GM12873 (cell line): ENCODE results near the gene NAV2.

Experiments
- TF ChIP-seq, protein P1 (sequence below): IDR thresholded peaks from 2 replicates; pipeline ENCODE4 v1.5.1; 2012; ENCODE audit warnings: low read depth, mild to moderate bottlenecking, moderate library complexity, low read length, control low read depth; ENCODE audit not compliant: insufficient read depth; ENCODE audit errors: missing control alignments

The NAV2 gene

DNA sequence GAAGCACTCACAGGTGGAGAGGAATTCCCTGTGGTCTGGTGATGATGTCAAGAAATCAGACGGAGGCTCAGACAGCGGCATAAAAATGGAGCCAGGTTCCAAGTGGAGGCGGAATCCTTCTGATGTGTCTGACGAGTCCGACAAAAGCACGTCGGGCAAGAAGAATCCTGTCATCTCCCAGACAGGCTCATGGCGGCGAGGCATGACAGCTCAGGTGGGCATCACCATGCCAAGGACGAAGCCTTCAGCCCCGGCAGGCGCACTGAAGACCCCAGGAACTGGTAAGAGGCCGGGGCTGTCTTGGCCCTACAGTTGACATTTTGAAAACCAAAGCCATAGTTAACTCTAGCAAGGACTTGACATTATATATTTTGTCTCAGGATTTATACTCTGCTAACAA is 331.4 kb downstream of the NAV2 start:
- TF ChIP-seq, protein P1, sequence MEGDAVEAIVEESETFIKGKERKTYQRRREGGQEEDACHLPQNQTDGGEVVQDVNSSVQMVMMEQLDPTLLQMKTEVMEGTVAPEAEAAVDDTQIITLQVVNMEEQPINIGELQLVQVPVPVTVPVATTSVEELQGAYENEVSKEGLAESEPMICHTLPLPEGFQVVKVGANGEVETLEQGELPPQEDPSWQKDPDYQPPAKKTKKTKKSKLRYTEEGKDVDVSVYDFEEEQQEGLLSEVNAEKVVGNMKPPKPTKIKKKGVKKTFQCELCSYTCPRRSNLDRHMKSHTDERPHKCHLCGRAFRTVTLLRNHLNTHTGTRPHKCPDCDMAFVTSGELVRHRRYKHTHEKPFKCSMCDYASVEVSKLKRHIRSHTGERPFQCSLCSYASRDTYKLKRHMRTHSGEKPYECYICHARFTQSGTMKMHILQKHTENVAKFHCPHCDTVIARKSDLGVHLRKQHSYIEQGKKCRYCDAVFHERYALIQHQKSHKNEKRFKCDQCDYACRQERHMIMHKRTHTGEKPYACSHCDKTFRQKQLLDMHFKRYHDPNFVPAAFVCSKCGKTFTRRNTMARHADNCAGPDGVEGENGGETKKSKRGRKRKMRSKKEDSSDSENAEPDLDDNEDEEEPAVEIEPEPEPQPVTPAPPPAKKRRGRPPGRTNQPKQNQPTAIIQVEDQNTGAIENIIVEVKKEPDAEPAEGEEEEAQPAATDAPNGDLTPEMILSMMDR, result no peak

DNA sequence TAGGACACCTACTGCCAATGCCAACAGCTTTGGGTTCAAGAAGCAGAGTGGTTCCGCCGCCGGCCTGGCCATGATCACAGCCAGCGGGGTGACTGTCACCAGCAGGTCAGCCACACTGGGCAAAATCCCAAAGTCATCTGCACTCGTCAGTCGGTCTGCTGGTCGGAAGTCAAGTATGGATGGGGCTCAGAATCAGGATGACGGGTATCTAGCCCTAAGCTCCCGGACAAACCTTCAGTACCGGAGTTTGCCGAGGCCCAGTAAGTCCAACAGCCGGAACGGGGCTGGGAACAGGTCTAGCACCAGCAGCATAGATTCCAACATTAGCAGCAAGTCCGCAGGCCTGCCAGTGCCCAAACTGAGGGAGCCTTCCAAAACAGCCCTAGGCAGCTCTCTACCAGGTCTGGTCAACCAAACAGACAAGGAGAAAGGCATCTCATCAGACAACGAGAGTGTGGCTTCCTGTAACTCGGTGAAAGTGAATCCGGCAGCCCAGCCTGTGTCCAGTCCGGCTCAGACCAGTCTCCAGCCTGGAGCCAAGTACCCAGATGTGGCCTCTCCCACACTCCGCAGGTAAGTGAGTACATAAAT is 332.6 kb downstream of the NAV2 start:
- TF ChIP-seq, protein P1, result no peak

DNA sequence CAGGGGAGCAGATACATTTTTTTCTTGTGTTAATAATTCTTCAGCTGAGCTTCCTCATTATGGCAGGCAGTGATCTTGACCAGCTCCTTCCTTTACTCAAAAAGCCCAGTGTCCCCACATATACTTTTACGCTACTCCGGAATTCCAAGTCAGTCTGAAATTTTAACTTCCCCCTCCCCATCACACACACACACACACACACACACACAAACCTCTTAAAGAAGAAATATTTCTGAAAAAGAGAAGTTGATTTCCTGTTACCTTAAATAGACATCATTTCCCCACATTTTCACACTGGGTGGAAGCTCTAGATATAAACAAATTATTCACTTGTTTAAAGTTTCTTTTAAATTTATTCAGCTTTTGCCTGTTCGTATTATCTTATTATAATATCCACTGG is 333.8 kb downstream of the NAV2 start:
- TF ChIP-seq, protein P1, result no peak

DNA sequence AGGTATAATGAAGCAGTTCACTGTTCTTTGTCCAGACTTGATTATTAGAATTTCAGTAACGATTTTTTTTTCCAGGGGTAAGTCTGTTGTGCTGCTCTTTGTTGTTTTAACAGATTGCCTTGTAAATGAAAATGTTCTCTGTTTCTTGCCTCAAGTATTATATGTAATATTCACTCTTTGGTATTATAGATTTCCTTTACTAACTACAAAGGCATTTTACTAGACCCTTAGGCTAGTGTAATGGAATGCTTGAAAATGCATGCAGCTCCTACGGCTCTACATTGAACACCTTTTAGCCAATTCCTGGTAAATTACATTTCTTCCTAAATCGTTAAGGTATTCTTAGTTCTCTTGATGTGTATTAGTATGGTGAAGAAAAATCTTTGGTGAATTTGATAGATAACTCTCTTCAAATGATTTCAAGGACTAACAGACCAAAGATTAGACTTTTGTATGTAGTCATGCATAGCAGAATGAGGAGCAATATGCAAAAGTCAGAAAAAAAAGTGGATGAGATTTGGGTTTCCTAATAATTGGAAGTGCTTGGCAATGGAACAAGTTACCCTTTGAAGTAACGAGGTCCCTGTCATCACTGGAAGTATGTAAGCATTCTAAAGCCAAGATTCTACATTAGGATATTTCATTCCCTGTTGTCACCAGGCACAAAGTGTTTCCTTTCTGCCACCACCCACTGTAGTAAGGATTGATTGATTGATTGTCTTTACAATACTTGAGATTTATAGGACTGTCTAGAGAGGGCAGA is 334.6 kb downstream of the NAV2 start:
- TF ChIP-seq, protein P1, result no peak

DNA sequence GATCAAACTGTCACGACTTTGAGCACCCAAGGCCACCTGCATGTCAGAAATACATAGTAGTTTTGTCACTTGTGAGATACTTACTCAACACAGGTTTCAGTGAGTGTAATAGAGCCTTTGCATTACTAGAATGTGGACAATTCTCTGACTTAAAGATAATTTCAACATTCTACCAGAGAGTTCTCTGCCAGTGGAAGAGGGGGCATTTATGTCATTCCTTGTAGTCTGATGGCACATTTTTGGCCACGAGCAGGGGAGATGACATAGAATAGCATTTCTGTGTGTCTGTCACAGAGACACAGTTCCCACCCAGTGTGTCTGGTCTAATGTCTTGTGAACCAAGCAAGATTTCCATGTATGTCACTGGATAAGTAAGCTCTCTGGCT is 335.1 kb downstream of the NAV2 start:
- TF ChIP-seq, protein P1, result no peak

DNA sequence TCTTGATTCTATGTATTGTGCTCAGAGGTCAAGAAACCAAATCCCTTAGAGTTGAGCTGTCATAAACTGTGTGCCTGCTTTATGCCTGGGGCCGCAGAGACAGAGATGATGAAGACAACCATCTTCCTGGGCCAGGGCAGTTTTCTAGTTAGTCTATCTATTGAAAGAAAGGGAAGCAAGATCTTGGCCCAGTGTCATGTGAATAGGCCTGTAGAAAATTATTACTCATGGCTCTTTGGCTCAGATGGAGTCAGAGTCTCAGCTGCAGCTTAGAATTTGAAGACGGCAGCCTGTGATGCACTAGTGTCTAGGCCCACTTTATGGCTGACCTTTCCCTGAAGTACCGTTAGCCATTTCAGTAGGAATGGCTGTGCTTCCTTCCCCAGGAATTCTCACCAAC is 335.6 kb downstream of the NAV2 start:
- TF ChIP-seq, protein P1, result no peak

DNA sequence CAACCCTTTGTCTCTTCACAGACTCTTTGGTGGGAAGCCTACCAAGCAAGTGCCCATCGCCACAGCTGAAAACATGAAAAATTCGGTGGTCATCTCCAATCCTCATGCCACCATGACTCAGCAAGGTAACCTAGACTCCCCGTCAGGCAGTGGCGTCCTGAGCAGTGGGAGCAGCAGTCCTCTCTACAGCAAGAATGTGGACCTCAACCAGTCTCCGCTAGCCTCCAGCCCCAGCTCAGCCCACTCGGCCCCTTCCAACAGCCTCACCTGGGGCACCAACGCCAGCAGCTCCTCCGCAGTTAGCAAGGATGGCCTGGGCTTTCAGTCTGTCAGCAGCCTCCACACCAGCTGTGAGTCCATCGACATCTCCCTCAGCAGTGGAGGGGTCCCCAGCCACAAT is 336.1 kb downstream of the NAV2 start:
- TF ChIP-seq, protein P1, result no peak
